ENCODE data around the gene ZKSCAN3. TPM values are rescaled to one million over a fixed set of nuclear protein-coding genes. Genes with fewer than 3 reads are reported as not detected.
"Not testable (repeated sequence)": the region's sequence is repeated elsewhere in the genome, so short reads cannot be mapped to it uniquely, and the experiment has no call there.

ZKSCAN3 gene
- total RNA-seq (2014; rRNA removed; shearing (Covaris generic); ENCODE audit: low replicate concordance) = 0.39 and 1.5 TPM in 2 replicates

DNA sequence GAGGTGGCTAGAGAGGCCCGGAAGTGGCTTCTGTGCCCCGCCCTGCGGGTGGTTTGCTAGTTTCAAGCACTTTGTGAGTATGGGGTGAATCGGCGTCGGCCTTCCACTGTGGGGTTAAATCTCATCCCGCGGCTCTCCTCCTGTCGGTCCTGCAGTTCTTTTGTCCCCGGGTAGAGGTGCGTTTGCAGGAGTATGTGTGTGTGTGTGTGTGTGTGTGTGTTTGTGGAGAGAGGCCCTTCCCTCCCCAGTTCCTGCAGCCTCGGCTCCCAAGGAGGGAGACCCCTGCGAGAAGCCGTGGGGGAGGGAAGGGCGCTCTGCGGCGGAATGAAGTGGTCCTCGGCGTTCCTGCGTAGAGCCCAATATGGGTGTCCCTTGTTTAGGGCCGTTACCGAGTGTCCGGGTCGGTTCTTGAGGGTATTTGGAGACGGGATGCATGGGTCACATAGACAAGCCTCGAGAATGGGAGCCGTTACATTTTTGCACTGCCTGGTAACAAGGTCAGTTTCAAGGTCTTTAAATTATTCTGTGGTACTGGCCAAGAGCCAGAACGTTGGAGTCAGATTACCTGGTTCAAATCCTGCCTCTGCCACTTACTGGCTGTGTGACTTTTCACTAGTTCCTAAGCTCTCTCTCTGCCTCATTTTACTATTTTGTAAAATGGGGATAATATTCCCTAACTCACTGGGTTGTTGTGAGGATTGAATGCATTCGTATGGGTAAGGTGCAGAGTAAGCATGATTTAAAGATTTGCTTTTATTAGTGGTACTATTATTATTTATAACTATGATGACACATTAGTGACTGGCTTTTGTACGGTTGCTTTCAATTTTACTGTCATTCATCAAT is at the start of gene ZKSCAN3:
Gene ZKSCAN3, plus strand, starts transcription at position 56 of the 846 bp plus-strand sequence. CDS start 9,640 bp downstream, outside the sequence.
- peak; percentile 78 for DNase-seq
- peak within 1 kb of the TSS; percentile 68 for H3K4me3 ChIP-seq
- H3K9me3 ChIP-seq = no peaks in the 10 kb centered on the region
- no peaks in the 10 kb centered on the region for H3K27me3 ChIP-seq
- H3K36me3 ChIP-seq = no peaks in the 10 kb centered on the region

DNA sequence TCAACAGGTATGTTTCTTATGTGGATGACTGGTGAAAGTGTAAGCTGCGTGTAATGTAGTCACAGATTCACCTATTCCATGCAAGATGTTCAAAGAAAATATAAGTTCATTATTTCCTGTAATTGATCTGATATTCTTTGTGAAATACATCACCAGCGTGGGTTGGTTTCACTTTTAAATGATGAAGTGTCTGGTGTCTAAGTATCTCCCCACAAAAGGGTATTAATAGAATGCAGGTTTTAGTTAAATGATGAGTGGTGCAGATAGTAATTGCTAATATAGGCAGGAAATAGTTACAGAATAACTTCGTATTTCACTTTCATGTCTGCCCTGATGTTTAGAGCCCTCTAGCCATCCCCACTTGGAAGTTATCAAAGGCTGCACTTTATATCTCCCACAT is 46.2 kb upstream of the ZKSCAN3 start:
- Histone ChIP-seq H3K9me3 (no peaks in the 10 kb centered on the region), H3K4me3 (no peak overlapping the region), H3K36me3 (no peaks in the 10 kb centered on the region), H3K27me3 (no peaks in the 10 kb centered on the region)
- no peak for DNase-seq

DNA sequence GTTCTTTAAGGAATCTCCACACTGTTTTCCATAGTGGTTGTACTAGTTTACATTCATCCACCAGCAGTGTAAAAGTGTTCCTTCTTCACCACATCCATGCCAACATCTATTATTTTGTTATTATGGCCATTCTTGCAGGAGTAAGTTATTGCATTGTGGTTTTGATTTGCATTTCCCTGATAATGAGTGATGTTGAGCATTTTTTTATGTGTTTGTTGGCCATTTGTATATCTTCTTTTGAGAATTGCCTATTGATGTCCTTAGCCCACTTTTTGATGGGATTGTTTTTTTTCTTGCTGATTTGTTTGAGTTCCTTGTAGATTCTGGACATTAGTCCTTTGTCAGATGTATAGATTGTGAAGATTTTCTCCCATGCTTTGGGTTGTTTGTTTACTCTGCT is 43.4 kb upstream of the ZKSCAN3 start:
- H3K36me3 ChIP-seq, H3K9me3 ChIP-seq, H3K27me3 ChIP-seq, H3K4me3 ChIP-seq, DNase-seq: not testable (repeated sequence)

DNA sequence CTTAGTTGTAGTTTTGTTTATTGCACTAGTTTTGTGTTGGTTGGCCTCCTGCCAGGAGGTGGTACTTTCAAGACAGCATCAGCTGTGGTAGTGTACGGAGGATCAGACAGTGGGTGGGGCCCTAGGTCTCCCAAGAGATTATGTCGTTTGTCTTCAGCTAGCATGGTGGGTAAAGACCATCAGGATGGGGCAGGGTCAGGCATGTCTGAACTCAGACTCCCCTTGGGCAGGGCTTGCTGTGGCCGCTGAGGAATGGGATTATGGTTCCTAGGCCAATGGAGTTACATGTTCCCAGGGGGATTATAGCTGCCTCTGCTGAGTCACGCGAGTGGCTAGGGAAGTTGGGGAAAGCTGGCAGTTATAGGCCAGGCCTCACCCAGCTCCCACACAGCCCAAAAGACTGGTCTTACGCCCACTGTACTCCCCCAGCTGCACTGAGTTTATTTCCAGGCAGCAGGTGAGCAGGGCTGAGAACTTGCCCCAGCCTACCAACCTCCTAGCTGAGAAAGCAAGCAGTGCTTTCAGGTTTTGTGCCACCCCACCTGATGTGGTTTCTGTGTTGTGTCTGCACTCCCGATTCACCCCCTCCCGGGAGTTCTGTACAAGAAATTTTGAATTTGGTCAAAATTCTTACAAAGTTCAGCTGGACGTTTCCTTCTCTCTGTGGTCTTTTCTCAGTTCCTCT is 38.5 kb upstream of the ZKSCAN3 start:
- H3K4me3 ChIP-seq = no peak overlapping the region
- H3K27me3 ChIP-seq = no peaks in the 10 kb centered on the region
- DNase-seq = no peak
- no peaks in the 10 kb centered on the region for H3K9me3 ChIP-seq
- H3K36me3 ChIP-seq = no peaks in the 10 kb centered on the region

DNA sequence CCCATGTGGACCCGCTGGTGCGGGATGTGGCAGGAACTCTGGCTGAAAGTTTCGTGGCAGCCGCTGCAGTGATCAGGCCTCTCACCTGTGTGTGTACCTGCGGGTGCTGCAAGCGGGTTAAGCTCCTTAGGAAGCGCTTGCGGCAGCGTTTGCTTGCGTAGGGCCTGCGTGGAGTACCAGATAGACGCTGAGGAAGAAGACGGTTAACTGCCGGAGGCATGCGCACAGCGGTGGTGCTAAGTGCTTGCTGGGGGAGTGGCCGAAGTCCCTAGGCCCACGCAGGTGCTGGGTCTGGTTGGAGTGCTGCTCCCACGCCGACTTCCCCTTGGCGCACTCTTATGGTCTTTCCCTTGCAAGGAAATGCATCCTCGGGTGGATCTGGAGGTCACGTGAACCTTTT is 36.8 kb upstream of the ZKSCAN3 start:
- Histone ChIP-seq H3K36me3 (no peaks in the 10 kb centered on the region), H3K27me3 (no peaks in the 10 kb centered on the region), H3K9me3 (no peaks in the 10 kb centered on the region), H3K4me3 (no peak overlapping the region)
- DNase-seq = no peak

DNA sequence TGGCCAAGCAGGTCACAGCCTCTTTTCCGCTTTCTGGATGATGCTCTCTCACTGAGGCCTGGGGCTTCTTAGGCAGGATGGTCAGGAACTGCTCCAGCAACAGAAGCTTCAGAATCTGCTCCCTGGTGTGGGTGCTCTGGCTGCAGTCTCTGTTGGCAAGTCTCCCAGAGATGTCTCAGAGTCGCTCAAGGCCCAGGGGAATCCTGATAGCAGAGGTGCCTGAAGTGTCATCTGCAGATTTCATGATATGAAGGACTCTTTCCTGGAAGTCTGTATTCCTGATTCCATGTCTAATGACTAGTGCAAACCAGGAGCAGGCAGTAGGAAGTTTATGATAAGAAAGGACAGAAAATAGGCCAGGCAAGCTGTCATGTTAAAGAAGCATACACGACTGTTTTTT is 34.1 kb upstream of the ZKSCAN3 start:
- H3K9me3 ChIP-seq = no peaks in the 10 kb centered on the region
- H3K4me3 ChIP-seq = no peak overlapping the region
- no peaks in the 10 kb centered on the region for H3K36me3 ChIP-seq
- H3K27me3 ChIP-seq = no peaks in the 10 kb centered on the region
- DNase-seq = peak; percentile 19

DNA sequence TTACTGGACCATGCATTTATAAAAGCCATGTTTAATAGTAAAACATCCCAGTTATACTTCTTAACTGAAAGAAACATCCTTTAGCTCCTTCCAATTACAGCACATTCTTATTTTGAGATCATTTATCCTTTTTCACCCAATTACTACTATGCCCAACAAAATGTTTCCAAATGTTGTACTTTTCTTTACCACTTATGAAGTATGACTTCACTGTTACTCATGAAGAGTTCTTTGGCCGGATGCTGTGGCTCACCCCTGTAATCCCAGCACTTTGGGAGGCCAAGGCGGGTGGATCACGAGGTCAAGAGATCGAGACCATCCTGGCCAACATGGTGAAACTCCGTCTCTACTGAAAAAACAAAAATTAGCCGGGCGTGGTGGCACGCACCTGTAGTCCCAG is 31.9 kb upstream of the ZKSCAN3 start:
- DNase-seq, H3K27me3 ChIP-seq, H3K36me3 ChIP-seq, H3K9me3 ChIP-seq, H3K4me3 ChIP-seq: not testable (repeated sequence)

DNA sequence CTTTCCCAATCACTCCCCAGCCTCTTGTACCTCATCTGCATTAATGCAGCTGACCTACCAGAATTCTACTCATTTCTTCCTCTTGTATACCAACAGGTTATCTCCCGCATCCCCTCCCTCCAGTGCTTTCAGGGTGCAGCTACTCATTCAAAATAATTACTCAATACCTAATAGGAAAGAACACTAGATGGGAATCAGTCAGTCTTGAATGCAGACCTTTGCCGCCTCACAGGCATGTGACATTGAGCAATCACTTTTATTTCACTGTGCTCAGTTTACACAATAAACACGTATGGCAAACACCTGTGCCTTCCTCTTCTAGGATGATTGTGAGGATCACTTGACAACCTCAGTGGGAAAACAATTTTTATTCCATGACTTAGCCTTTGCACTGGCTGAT is 27.1 kb upstream of the ZKSCAN3 start:
- no peak for DNase-seq
- Histone ChIP-seq H3K27me3 (no peaks in the 10 kb centered on the region), H3K9me3 (peaks cover 2% of the 10 kb centered on the region; the same call in 1 of the 2 replicates), H3K4me3 (no peak overlapping the region), H3K36me3 (peaks cover 9% of the 10 kb centered on the region)

DNA sequence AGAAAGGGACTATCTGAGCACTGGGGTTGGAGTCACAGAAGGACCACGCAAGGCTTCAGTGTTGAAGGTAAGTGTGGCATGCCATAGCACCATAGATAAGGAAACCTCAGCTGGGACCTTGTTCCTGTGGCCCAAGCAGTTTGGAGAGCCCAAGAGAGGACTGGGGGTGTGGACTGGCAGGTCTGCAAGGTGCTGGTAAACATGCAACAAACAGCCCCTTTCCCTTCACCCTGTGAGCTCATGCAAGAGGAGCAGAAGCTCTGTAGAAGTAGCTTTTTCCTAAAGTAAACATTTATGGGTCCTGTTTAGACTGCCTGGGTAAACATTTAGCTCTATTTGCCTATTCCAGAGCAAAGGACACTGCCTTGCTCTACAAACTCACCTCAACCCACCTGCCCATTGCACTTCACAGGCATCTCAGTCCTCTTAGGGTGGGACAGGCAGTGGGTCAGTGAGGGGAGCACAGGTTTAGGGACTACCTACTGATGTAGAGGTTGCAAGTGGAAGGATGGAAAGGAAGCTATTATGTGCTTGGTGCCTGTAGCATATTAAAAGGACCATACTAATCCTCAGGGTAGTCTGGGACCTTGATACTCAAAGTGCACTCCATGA is 25.8 kb upstream of the ZKSCAN3 start:
- H3K27me3 ChIP-seq = no peaks in the 10 kb centered on the region
- no peak for DNase-seq
- H3K9me3 ChIP-seq = peaks cover 2% of the 10 kb centered on the region; the same call in 1 of the 2 replicates
- no peak overlapping the region for H3K4me3 ChIP-seq
- peaks cover 9% of the 10 kb centered on the region for H3K36me3 ChIP-seq

DNA sequence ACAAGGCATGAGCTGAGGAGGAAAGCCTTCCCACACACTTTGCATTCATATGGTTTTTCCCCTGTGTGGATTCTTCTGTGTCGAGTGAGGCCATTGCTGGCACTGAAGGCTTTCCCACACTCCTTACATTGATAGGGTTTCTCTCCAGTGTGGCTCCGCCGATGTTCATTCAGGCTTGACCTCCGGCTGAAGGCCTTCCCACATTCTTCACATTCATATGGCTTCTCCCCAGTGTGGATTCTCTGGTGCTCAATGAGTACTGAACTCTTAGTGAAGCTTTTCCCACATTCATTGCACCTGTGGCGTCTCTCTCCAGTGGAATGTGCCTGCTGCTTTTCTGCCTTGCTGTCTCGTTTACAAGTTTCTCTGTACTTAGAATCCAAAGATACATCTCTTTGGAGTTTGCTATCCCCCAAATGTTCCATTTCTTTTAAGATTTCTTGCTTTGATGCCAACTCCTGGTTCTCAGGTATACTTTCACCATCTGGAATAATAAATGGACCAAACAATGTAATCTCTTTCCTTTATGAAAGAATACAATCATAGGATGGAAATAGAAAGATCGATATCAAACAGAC is 23.3 kb upstream of the ZKSCAN3 start:
- peaks cover 9% of the 10 kb centered on the region for H3K36me3 ChIP-seq
- DNase-seq = no peak

DNA sequence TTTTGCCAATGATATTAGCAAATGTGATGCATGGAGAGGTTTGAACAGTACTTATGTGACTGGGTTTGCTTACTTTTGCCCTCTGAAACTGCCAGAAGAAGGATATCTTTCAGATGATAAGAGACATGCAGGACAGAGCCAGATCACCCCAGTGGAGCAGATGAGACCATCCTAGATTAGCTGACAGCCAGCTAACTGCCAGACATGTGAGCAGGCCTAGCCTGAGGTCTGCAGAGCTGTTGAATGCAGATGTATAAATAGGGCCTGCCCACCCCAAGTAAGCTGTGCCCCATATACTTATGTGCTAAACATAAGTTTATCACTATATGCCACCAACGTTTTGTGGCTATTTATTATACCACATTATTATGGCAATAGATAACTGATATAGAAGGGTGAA is 19.7 kb upstream of the ZKSCAN3 start:
- H3K27me3 ChIP-seq = no peaks in the 10 kb centered on the region
- no peak for DNase-seq
- no peak overlapping the region for H3K4me3 ChIP-seq
- H3K36me3 ChIP-seq = peaks cover 9% of the 10 kb centered on the region
- peaks cover 2% of the 10 kb centered on the region; the same call in 1 of the 2 replicates for H3K9me3 ChIP-seq

More for the DNA sequence above, 23.3 kb upstream of the ZKSCAN3 start:
- no peaks in the 10 kb centered on the region for H3K27me3 ChIP-seq
- no peak overlapping the region for H3K4me3 ChIP-seq
- H3K9me3 ChIP-seq = peaks cover 2% of the 10 kb centered on the region; the same call in 1 of the 2 replicates

DNA sequence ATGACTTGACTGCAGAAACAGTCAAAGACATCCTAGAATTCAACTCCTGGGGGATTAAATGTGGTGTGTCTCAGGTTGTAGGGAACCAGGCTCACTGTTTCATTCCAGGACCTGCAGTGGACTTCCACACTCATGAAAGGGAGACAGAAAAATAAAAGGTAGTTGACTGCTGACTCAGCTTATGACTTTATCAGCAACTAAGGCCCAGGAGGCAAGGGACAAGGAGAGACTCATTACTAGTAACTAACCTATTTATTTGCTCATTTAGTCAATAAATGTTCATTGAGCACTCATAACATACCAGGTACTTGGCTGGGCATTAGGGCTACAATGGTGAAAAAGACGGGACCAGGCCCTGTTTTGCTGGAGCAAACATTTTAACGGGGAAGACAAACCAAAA is 16.7 kb upstream of the ZKSCAN3 start:
- H3K9me3 ChIP-seq = no peaks in the 10 kb centered on the region
- no peak for DNase-seq
- H3K36me3 ChIP-seq = no peaks in the 10 kb centered on the region
- no peak overlapping the region for H3K4me3 ChIP-seq
- H3K27me3 ChIP-seq = no peaks in the 10 kb centered on the region

DNA sequence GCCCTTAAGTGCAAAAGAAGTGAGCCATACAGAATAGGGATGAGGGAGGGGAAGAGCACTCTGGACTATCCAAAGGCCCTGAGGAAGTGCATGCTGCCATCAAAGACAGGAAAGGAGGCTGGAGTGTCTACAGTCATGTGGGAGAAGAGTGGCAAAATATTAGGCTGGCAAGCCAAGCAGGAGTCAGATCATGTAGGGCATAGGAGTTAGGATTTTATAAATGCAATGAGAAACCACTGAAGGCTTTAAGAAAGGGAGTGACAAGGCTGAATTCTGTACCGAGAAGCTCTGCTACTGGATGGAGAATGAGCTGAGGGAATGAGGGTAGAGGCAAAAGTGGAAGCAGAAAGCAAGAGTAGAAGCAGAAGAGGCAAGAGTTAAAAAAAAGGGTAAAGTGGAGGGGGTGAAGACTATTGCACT is 16.1 kb upstream of the ZKSCAN3 start:
- Histone ChIP-seq H3K4me3 (no peak overlapping the region), H3K9me3 (no peaks in the 10 kb centered on the region), H3K27me3 (no peaks in the 10 kb centered on the region), H3K36me3 (no peaks in the 10 kb centered on the region)
- DNase-seq = no peak

DNA sequence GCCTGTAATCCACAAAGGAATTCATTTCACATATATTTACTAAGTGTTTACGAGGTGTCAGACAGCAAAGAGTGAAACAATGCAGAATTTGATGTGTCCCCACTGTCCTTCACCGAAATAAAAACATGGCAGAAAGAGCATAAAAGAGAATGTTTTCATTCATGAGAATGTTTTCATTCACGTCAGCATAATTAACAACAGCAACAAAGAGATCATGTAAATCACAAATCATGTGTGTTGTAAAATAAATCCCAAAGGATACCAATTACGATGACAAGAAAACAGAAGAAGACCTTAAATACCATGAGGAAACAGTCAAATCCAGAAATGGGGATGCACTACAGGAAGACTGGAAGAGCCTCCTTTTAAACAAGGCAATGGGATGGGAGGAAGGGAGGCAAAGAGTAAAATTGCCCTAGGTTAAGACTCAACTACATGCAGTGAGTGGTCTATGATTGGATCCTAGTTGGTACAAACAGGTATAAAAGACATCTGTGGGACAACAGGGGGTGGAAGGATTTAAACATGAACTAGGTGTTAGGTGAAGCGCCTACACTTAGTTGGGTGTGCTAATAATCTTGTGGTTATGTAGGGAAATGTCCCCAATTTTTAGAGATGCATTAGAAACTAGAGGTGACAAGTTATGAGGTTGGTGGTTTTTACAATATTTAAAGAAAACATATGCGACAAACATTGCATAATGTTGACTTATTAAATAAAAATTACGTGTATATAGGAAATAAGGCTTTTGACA is 15.3 kb upstream of the ZKSCAN3 start:
- no peaks in the 10 kb centered on the region for H3K36me3 ChIP-seq
- no peak overlapping the region for H3K4me3 ChIP-seq
- no peaks in the 10 kb centered on the region for H3K9me3 ChIP-seq
- DNase-seq = no peak
- H3K27me3 ChIP-seq = no peaks in the 10 kb centered on the region

DNA sequence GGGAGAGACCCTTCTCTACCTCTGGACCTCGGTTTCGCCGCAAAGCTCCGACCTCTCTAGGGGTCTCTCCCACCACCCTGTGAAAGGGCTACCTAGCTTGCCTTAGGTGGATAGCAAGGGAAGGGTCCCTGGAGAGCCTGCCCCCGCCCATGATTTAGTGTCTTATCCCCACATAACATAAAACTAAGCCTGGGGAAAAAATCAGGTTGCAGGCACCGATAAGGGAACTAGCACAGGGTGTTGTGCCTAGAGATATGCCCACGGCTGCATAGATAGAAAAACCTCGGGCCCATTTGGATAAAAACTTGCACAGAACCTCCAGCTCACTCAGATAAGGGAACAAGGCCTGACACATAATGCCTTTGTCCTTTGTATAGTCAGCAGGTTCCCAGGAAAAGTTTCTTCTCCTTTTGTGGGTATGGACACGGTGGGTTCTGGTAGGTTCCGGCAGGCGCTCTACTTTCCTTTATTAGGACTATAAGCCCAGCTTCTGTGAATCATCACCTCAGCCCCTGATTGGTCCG is 14.6 kb upstream of the ZKSCAN3 start:
- H3K36me3 ChIP-seq = no peaks in the 10 kb centered on the region
- DNase-seq = no peak
- no peaks in the 10 kb centered on the region for H3K9me3 ChIP-seq
- H3K27me3 ChIP-seq = no peaks in the 10 kb centered on the region
- peak overlapping the region; percentile 57 for H3K4me3 ChIP-seq

All from MG63 (cell line).